Peyer's patch (tissue), 4 donors: ENCODE results near the gene HTRA1. TPM values are rescaled to one million over a fixed set of nuclear protein-coding genes. Genes with fewer than 3 reads are reported as not detected.

Experiments
- DNase-seq, 3 donors: peaks; one replicate each; pipeline ENCODE4 v3.0.0-alpha.2; 2017 to 2019
- H3K27ac ChIP-seq, 4 donors: fragments of 200-600 bp; sonication (generic); one replicate each; pipeline ENCODE4 v1.5.1; 2016 to 2019
- H3K27me3 ChIP-seq, 2 donors: fragments of 200-600 bp; sonication (generic); one replicate each; pipeline ENCODE4 v1.5.1; 2019
- H3K36me3 ChIP-seq, 3 donors: fragments of 200-600 bp; sonication (generic); one replicate each; pipeline ENCODE4 v1.5.1; 2016 to 2019
- H3K4me1 ChIP-seq, 4 donors: fragments of 200-600 bp; sonication (generic); one replicate each; pipeline ENCODE4 v1.5.1; 2016 to 2019
- H3K4me3 ChIP-seq, 4 donors: fragments of 200-600 bp; sonication (generic); 1 replicate in 3 of 4; 2 replicates in 1 of 4; pipeline ENCODE4 v1.5.1; 2016 to 2019; ENCODE audit warnings: mild to moderate bottlenecking in 1 of 4
- H3K9me3 ChIP-seq, 4 donors: fragments of 200-600 bp; sonication (generic); one replicate each; pipeline ENCODE4 v1.5.1; 2016 to 2019; ENCODE audit warnings: mild to moderate bottlenecking in 1 of 4
- POLR2A ChIP-seq, 2 donors: fragments of 450-650 bp; IDR thresholded peaks; one replicate each; pipeline ENCODE4 v1.5.1; 2017; ENCODE audit warnings: antibody characterized with exemption in 2 of 2, mild to moderate bottlenecking in 2 of 2, moderate library complexity in 2 of 2
- total RNA-seq, 4 donors: library from RNA; depleted of rRNA; stranded (reverse); fragments of >200 nt; gene quantifications; one replicate each; pipeline ENCODE4 v1.1.0, GENCODE V29; 2016
- TF ChIP-seq, protein P1 (sequence below), 6 experiments: fragments of 450-650 bp in 4 of 6; fragments of 200-600 bp in 2 of 6; sonication (generic) in 1 of 6; IDR thresholded peaks; one replicate each; pipeline ENCODE4 v1.5.1; 2017 to 2019; ENCODE audit warnings: antibody characterized with exemption in 6 of 6, mild to moderate bottlenecking in 3 of 6, moderate library complexity in 1 of 6

HTRA1 gene
- total RNA-seq, 4 donors from 2014 or later = 12.3 to 26.1 (median 17.3) TPM

DNA sequence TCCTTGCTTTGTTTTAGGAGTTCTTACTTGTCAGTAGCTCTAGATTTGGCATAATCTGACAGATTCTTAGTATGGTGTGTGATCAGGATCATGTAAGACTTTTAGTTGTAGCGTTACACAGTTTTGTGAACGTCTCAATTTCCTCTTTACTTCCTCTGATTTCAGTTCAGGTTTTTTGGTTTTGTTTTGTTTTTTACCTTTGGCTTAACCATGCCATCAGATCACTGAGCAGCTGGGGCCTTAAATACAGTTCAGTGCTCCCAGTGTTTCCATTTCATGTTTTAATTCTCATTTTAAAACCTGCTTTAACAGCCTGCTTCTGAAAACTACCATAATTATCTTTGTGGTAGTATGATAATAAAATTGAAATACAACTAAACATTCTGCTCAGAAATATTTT, 34.1 kb upstream of the HTRA1 start:
- TF ChIP-seq, protein P1, sequence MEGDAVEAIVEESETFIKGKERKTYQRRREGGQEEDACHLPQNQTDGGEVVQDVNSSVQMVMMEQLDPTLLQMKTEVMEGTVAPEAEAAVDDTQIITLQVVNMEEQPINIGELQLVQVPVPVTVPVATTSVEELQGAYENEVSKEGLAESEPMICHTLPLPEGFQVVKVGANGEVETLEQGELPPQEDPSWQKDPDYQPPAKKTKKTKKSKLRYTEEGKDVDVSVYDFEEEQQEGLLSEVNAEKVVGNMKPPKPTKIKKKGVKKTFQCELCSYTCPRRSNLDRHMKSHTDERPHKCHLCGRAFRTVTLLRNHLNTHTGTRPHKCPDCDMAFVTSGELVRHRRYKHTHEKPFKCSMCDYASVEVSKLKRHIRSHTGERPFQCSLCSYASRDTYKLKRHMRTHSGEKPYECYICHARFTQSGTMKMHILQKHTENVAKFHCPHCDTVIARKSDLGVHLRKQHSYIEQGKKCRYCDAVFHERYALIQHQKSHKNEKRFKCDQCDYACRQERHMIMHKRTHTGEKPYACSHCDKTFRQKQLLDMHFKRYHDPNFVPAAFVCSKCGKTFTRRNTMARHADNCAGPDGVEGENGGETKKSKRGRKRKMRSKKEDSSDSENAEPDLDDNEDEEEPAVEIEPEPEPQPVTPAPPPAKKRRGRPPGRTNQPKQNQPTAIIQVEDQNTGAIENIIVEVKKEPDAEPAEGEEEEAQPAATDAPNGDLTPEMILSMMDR (IDR thresholded peaks at IDR 0.05) = no peak
- TF ChIP-seq POLR2A (IDR thresholded peaks at IDR 0.05) = no peak
- Histone ChIP-seq H3K27me3 (no peaks in the 10 kb centered on the region), H3K4me3 (no peak overlapping the region), H3K9me3 (no peaks in the 10 kb centered on the region), H3K27ac (no peak overlapping the region), H3K36me3 (peaks cover 0 to 51% (median 0%) of the 10 kb centered on the region in 3 donors), H3K4me1 (no peaks in the 10 kb centered on the region)
- no peak for DNase-seq

DNA sequence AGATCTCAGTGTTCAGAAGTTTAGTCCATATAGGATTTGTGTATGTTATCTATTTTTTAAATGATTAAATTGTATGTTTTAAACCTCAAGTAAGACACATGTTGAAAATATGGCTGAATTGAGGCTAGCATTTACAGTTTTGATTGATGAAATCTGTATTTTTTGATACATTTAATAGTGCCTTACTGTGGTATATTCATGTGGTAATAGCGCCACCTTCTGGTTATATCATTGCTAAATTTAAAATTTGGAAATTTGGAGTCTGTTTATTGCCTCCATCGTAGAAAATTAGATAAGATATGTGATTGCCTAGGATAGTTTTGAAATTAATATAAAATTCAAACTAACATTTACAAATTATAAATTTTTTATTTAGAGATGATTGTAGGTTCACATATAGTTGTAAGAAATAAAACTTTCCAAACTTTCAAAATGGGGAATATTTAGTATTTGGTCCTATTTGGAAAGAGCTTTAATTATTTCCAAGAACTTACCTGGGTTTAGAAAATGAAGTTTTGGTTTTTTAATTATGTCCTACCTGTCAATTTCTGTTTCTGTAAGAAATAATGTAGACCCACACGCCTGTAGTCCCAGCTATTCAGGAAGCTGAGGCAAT, 26.0 kb upstream of the HTRA1 start:
- Histone ChIP-seq H3K27me3 (no peaks in the 10 kb centered on the region), H3K36me3 (peaks cover 0 to 15% (median 0%) of the 10 kb centered on the region in 3 donors), H3K4me1 (no peaks in the 10 kb centered on the region), H3K4me3 (no peak overlapping the region), H3K9me3 (no peaks in the 10 kb centered on the region), H3K27ac (no peak overlapping the region)
- no peak for DNase-seq
- TF ChIP-seq POLR2A (IDR thresholded peaks at IDR 0.05) = no peak
- TF ChIP-seq, protein P1 (IDR thresholded peaks at IDR 0.05) = peak; percentile 41 to 84 (median 72)

DNA sequence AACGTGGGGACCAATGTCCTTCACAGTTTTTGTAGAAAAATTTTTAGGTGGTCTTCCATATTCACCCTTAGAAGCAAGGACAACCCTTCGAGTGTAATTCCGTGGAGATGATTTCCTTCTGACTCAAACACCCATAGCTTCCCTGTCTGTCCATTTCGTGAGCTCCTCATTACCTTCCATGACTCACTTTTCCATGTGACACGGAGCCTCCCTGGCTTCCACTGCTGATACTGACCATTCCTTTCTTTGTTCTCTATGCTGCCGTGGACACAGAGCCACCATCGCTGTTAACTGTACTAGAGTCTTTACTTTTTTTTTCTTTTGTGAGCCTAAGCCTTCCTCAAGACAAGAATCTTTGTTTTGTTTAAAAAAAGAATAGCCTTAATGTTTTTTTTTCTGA, 19.4 kb upstream of the HTRA1 start:
- TF ChIP-seq, protein P1 (IDR thresholded peaks at IDR 0.05) = no peak
- TF ChIP-seq POLR2A (IDR thresholded peaks at IDR 0.05) = no peak
- no peaks in the 10 kb centered on the region for H3K4me1 ChIP-seq
- H3K27me3 ChIP-seq = no peaks in the 10 kb centered on the region
- H3K27ac ChIP-seq = no peak overlapping the region
- no peak overlapping the region for H3K4me3 ChIP-seq
- no peaks in the 10 kb centered on the region for H3K9me3 ChIP-seq
- H3K36me3 ChIP-seq = no peaks in the 10 kb centered on the region
- DNase-seq = no peak

DNA sequence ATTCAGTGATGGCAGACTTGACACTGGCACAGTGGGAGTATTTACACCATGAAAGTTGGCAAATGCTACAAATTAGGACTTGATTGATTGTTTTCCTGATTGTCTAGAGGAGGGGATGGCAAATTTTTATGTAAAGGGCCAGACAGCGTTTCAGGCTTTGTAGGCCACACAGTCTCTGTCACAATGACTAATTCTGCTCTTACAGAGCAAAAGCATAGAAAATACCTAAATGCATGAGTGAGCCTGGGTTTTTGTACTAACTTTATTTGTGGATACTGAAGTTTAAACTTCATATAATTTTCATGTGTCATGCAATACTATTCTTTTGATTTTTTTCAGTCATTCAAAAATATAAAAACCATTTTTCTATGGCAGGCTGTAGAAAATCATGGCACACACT, 15.9 kb upstream of the HTRA1 start:
- TF ChIP-seq POLR2A (IDR thresholded peaks at IDR 0.05) = no peak
- TF ChIP-seq, protein P1 (IDR thresholded peaks at IDR 0.05) = no peak
- H3K9me3 ChIP-seq = no peaks in the 10 kb centered on the region

DNA sequence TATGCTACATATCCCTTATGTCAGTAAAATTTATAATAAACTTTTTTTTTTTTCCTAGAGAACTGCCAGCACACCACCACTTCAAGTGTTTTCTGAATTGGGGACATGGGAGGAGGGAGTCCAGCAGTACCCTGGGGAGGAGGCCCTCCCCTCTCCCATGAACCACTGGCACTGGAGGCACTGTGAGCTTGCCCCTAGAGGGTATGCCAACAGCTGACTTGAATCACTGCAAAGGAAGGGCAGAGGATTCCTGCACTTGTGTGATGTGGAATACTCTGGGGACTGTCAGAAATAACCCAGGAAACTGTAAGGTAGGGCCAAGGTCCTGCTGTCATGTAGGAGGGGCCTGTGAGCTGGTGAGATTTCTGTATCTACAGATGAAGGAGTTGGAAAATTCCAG, 15.4 kb upstream of the HTRA1 start:
- no peaks in the 10 kb centered on the region for H3K4me1 ChIP-seq
- DNase-seq = no peak

More for the DNA sequence above, 15.9 kb upstream of the HTRA1 start:
- no peak for DNase-seq
- Histone ChIP-seq H3K4me1 (no peaks in the 10 kb centered on the region), H3K4me3 (no peak overlapping the region), H3K27ac (no peak overlapping the region), H3K36me3 (no peaks in the 10 kb centered on the region), H3K27me3 (no peaks in the 10 kb centered on the region)

More for the DNA sequence above, 15.4 kb upstream of the HTRA1 start:
- Histone ChIP-seq H3K36me3 (no peaks in the 10 kb centered on the region), H3K4me3 (no peak overlapping the region), H3K27ac (no peak overlapping the region), H3K9me3 (no peaks in the 10 kb centered on the region), H3K27me3 (no peaks in the 10 kb centered on the region)
- TF ChIP-seq, protein P1 (IDR thresholded peaks at IDR 0.05) = no peak
- no peak for TF ChIP-seq POLR2A (IDR thresholded peaks at IDR 0.05)
